Neutrophil (primary cell): ENCODE results near the gene CD7.

ENCODE experiments used
- H3K27ac ChIP-seq: fragments of 200-600 bp; sonication (generic); 2 replicates; pipeline ENCODE4 v1.5.1; 2016; ENCODE audit warnings: mild to moderate bottlenecking, moderate library complexity
- H3K27me3 ChIP-seq: fragments of 200-600 bp; sonication (generic); 2 replicates; pipeline ENCODE4 v1.6.0; 2016; ENCODE audit warnings: mild to moderate bottlenecking
- H3K36me3 ChIP-seq: fragments of 200-600 bp; sonication (generic); 2 replicates; pipeline ENCODE4 v1.5.1; 2017
- H3K4me1 ChIP-seq, 2 experiments: fragments of 200-600 bp in 1 of 2; sonication (generic) in 1 of 2; 1 replicate in 1 of 2; 2 replicates in 1 of 2; pipeline versions ENCODE4 v1.5.1 to v1.6.1; 2013 to 2016; ENCODE audit warnings: low read depth in 1 of 2, low read length in 1 of 2, mild to moderate bottlenecking in 1 of 2, moderate library complexity in 1 of 2; ENCODE audit not compliant: control insufficient read depth in 1 of 2, insufficient read depth in 1 of 2
- H3K4me3 ChIP-seq, 2 experiments: fragments of 200-600 bp in 1 of 2; sonication (generic) in 1 of 2; 1 replicate in 1 of 2; 2 replicates in 1 of 2; pipeline ENCODE4 v1.5.1; 2013 to 2016; ENCODE audit warnings: low read depth in 1 of 2, low read length in 1 of 2, mild to moderate bottlenecking in 1 of 2, moderate library complexity in 1 of 2
- H3K9me3 ChIP-seq: fragments of 200-600 bp; sonication (generic); 2 replicates; pipeline ENCODE4 v1.5.1; 2016
- CTCF ChIP-seq: fragments of 200-600 bp; sonication (generic); IDR thresholded peaks from 2 replicates; pipeline ENCODE4 v1.5.1; 2016; ENCODE audit warnings: antibody characterized with exemption

The CD7 gene

GRCh38 chr17:82287013-82287867 is 30.2 kb downstream of the CD7 start:
- Histone ChIP-seq H3K4me3 (no peak overlapping the region), H3K9me3 (no peaks in the 10 kb centered on the region), H3K27me3 (no peaks in the 10 kb centered on the region), H3K36me3 (no peaks in the 10 kb centered on the region), H3K4me1 (peaks cover 11 to 12% of the 10 kb centered on the region in 2 experiments), H3K27ac (no peak overlapping the region)
- no peak for TF ChIP-seq CTCF

GRCh38 chr17:82285141-82285540 is 32.3 kb downstream of the CD7 start:
- H3K9me3 ChIP-seq, result no peaks in the 10 kb centered on the region
- no peaks in the 10 kb centered on the region for H3K27me3 ChIP-seq
- H3K36me3 ChIP-seq, result no peaks in the 10 kb centered on the region
- H3K27ac ChIP-seq, result no peak overlapping the region
- H3K4me3 ChIP-seq, result no peak overlapping the region
- H3K4me1 ChIP-seq, result peaks cover 14 to 15% of the 10 kb centered on the region in 2 experiments
- no peak for TF ChIP-seq CTCF

- H3K4me1 ChIP-seq, result peaks cover 32 to 33% of the 10 kb centered on the region in 2 experiments
These were observed 34.1 kb downstream of the CD7 start for GRCh38 chr17:82283208-82283749.

DNA sequence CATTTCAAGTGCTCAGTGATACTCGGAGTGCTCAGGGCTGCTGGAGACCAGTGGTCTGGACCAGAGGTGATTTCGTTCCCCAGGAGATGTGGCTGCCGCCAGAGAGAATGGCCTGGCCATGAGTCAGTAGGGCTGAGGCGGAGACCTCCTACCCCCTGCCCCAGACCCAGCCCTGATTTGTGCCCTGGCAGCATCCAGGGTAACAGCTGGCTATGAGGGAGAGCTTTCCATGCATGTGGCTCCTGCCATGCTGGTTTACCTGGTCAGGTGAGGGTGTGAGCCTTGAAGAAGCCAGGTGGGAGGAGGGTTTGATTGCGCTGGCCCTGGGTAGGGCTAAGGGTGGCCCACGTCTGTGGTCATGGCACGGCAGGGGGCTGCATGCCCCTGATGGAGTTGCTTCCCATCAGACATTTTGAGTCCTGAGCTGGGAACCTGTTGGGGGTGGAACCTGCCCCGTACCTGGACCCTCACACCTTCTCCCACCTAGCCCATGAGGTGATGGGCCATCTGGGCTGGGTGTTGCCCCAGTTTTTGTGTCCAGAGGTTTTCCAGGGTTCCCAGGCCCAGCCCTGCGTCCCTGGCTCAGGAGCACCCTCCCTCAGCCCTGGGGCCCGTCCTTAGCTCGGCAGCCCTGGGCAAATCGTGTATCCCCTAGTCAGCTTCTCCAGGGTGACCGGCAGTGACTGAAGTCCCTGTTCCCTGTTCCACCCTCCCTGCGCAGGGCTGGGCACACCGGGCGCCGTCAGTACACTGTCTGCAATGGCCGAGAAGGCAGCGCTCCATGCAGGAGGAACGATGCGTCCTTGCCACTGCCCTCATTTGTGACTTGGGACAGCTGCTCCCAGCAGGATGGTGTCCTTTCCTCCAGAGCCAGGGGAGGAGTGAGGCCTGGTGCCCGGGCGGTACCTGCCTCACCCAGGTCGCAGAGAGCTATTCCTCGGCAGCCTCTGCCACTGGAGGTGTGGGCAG is 34.9 kb downstream of the CD7 start:
- H3K4me1 ChIP-seq, result peaks cover 40% of the 10 kb centered on the region in 2 experiments
- TF ChIP-seq CTCF, result no peak

More at GRCh38 chr17:82283208-82283749, 34.1 kb downstream of the CD7 start:
- H3K36me3 ChIP-seq, result peaks cover under 1% of the 10 kb centered on the region
- H3K9me3 ChIP-seq, result no peaks in the 10 kb centered on the region
- H3K27me3 ChIP-seq, result no peaks in the 10 kb centered on the region
- no peak for TF ChIP-seq CTCF
- no peak overlapping the region for H3K4me3 ChIP-seq
- H3K27ac ChIP-seq, result no peak overlapping the region

DNA sequence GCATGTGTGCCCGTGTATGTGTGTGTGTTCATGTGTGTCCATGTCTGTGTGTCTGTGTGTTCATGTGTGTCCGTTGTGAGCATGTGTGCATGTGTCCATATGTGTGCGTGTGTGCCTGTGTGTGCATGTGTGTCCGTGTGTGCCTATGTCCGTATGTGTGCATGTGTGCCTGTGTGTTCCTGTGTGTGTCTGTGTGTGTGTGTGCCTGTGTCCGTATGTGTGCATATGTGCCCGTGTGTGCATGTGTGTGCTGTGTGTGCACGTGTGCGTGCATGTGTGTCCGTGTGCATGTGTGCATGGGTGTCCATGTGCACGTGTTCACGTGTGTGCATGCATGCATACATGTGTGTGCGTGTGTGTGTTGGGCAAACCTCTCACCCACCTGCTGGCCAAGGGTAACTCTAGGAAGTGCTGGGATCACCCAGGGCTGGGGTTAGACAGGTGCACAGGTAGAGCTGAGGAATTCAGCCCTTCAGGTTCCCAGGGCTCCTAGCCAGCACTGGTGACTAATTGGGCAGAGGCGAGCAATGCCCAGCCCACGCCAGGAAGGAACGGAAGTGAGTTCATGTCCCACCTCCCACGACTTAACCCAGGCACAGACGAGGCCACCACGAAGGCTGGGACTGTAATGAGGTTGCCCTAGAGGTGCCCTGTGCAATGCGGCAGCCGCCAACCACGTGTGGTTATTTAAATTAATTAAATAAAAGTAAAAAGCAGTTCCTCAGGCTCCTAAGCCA is 35.7 kb downstream of the CD7 start:
- Histone ChIP-seq H3K4me3 (no peak overlapping the region), H3K4me1 (peaks cover 40 to 44% of the 10 kb centered on the region in 2 experiments), H3K36me3 (peaks cover 7% of the 10 kb centered on the region), H3K27me3 (no peaks in the 10 kb centered on the region), H3K9me3 (no peaks in the 10 kb centered on the region), H3K27ac (no peak overlapping the region)
- no peak for TF ChIP-seq CTCF

More for the DNA sequence above, 34.9 kb downstream of the CD7 start:
- H3K27ac ChIP-seq, result no peak overlapping the region
- no peaks in the 10 kb centered on the region for H3K9me3 ChIP-seq
- H3K4me3 ChIP-seq, result no peak overlapping the region
- H3K27me3 ChIP-seq, result no peaks in the 10 kb centered on the region
- H3K36me3 ChIP-seq, result peaks cover 7% of the 10 kb centered on the region
